ENCODE measurements around the gene PARS2.

The PARS2 gene

GRCh38 chr1:54764133-54764921 lies at the start of gene PARS2:
Gene PARS2, minus strand, starts transcription at chr1:54764523. Its CDS starts 5,362 bp downstream, at chr1:54759161.
- peak; percentile 95 for DNase-seq (ENCODE audit: low read depth)

GRCh38 chr1:54814126-54814498 lies 49.8 kb upstream of the PARS2 start:
- no peak for DNase-seq (ENCODE audit: low read depth)

- DNase-seq (ENCODE audit: low read depth) = no peak
These were observed 49.3 kb upstream of the PARS2 start for GRCh38 chr1:54813485-54814125.

- DNase-seq (ENCODE audit: low read depth) = no peak
These were observed 48.6 kb upstream of the PARS2 start for GRCh38 chr1:54812801-54813484.

- DNase-seq (ENCODE audit: low read depth) = no peak
These were observed 47.7 kb upstream of the PARS2 start for GRCh38 chr1:54811739-54812655.

- no peak for DNase-seq (ENCODE audit: low read depth)
These were observed 46.7 kb upstream of the PARS2 start for GRCh38 chr1:54811066-54811465.

- DNase-seq (ENCODE audit: low read depth) = peak; percentile 49
These were observed 46.0 kb upstream of the PARS2 start for GRCh38 chr1:54810153-54810942.

- DNase-seq (ENCODE audit: low read depth) = no peak
These were observed 45.3 kb upstream of the PARS2 start for GRCh38 chr1:54809496-54810074.

- DNase-seq (ENCODE audit: low read depth) = no peak
These were observed 44.3 kb upstream of the PARS2 start for GRCh38 chr1:54808443-54809207.

- no peak for DNase-seq (ENCODE audit: low read depth)
These were observed 43.4 kb upstream of the PARS2 start for GRCh38 chr1:54807756-54808155.

GRCh38 chr1:54806931-54807611 lies 42.7 kb upstream of the PARS2 start:
- no peak for DNase-seq (ENCODE audit: low read depth)

GRCh38 chr1:54805981-54806381 lies 41.7 kb upstream of the PARS2 start:
- no peak for DNase-seq (ENCODE audit: low read depth)

- no peak for DNase-seq (ENCODE audit: low read depth)
These were observed 41.1 kb upstream of the PARS2 start for GRCh38 chr1:54805466-54805865.

GRCh38 chr1:54804471-54805132 lies 40.3 kb upstream of the PARS2 start:
- no peak for DNase-seq (ENCODE audit: low read depth)

- DNase-seq (ENCODE audit: low read depth) = no peak
These were observed 39.6 kb upstream of the PARS2 start for GRCh38 chr1:54803761-54804470.

- peak; percentile 57 for DNase-seq (ENCODE audit: low read depth)
These were observed 36.8 kb upstream of the PARS2 start, which contains the start of gene TTC22 for GRCh38 chr1:54800899-54801759. Gene TTC22, minus strand, starts transcription at chr1:54801323. Its CDS starts 160 bp downstream, at chr1:54801163.
